Ascending aorta (tissue), 2 donors: Measurements from ENCODE around the gene RAD17. TPM values are rescaled to one million over a fixed set of nuclear protein-coding genes. Genes with fewer than 3 reads are reported as not detected.
"Not testable (repeated sequence)": the region's sequence is repeated elsewhere in the genome, so short reads cannot be mapped to it uniquely, and the experiment has no call there.

Experiments
- DNase-seq, 2 donors: peaks; one replicate each; pipeline ENCODE4 v3.0.0-alpha.2; 2019; ENCODE audit warnings: low spot score in 2 of 2
- H3K27ac ChIP-seq, 2 donors: fragments of 200-600 bp; sonication (generic); one replicate each; pipeline ENCODE4 v1.5.1; 2016 to 2017; ENCODE audit warnings: mild to moderate bottlenecking in 1 of 2
- H3K27me3 ChIP-seq: fragments of 200-600 bp; sonication (generic); one replicate; pipeline ENCODE4 v1.5.1; 2017
- H3K36me3 ChIP-seq, 2 donors: fragments of 200-600 bp; sonication (generic); one replicate each; pipeline ENCODE4 v1.5.1; 2016
- H3K4me1 ChIP-seq, 2 donors: fragments of 200-600 bp; sonication (generic); one replicate each; pipeline ENCODE4 v1.5.1; 2016 to 2017; ENCODE audit warnings: mild to moderate bottlenecking in 1 of 2
- H3K4me3 ChIP-seq, 2 donors: fragments of 200-600 bp; sonication (generic); one replicate each; pipeline ENCODE4 v1.5.1; 2016 to 2017; ENCODE audit warnings: mild to moderate bottlenecking in 1 of 2
- H3K9me3 ChIP-seq, 2 donors: fragments of 200-600 bp; sonication (generic); one replicate each; pipeline ENCODE4 v1.5.1; 2016
- intact Hi-C: fragments of 100-400 bp; cut with DNase I; formaldehyde crosslinking; loops from one replicate; pipeline ENCODE4 v1.15.1; 2023
- total RNA-seq: library from RNA; depleted of rRNA; stranded (reverse); fragments of >200 nt; gene quantifications from one replicate; pipeline ENCODE4 v1.1.0, GENCODE V29; 2016
- TF ChIP-seq, protein P1 (sequence below), 3 experiments: fragments of 200-600 bp in 2 of 3; fragments of 450-650 bp in 1 of 3; sonication (generic) in 2 of 3; IDR thresholded peaks; one replicate each; pipeline ENCODE4 v1.5.1; 2016 to 2019; ENCODE audit warnings: antibody characterized with exemption in 3 of 3, mild to moderate bottlenecking in 1 of 3, moderate library complexity in 1 of 3

Gene RAD17
- total RNA-seq, 1 donor from 2014 or later: 24.4 TPM

DNA sequence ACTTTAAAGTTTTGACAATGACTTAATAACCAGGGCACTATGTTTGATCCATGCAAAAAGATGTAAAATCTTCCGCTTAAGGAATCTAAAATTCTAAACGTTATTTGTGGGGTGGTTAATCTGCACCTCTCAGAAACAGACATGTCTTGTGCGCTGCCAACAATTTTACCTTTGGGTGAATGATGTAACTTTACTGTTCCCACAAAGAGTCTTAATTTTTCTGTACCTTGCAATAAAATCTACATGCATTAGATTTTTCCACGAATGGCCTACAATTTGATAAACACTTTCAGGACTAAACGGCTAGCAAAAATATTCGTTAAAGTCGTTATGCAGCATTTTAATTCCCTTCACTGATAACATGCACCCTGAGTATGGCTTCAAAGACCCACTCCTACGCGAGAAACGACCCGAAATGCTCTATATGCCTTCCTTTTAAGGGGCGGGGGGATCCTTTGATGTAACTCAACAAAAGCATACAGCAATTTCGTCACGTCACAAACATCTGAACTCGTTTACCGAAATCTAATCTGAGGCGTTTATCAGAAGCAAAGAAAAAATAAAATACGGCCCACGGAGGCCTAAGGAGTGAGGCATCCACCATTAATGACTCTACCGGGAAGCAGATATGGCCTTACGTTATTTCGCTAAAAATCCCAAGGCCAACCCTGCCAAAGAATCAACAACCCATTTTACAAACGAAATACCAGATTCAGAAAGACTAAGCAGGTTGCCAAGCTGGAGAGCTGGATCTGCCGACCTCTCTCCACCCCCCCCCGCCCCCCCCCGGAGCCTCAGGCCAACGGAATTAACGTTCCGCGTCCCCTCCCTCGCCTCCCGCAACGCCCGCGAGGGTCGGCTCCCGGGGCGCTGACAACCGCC, 919 bp upstream of the RAD17 start:
- DNase-seq: no peak
- Histone ChIP-seq H3K4me3 (peak overlapping the region; percentile 70 to 81), H3K27ac (peak overlapping the region; percentile 90 to 94), H3K27me3 (no peaks in the 10 kb centered on the region), H3K9me3 (no peaks in the 10 kb centered on the region), H3K4me1 (peaks cover 7 to 18% of the 10 kb centered on the region in 2 donors), H3K36me3 (peaks cover 17 to 21% of the 10 kb centered on the region in 2 donors)
- TF ChIP-seq, protein P1, sequence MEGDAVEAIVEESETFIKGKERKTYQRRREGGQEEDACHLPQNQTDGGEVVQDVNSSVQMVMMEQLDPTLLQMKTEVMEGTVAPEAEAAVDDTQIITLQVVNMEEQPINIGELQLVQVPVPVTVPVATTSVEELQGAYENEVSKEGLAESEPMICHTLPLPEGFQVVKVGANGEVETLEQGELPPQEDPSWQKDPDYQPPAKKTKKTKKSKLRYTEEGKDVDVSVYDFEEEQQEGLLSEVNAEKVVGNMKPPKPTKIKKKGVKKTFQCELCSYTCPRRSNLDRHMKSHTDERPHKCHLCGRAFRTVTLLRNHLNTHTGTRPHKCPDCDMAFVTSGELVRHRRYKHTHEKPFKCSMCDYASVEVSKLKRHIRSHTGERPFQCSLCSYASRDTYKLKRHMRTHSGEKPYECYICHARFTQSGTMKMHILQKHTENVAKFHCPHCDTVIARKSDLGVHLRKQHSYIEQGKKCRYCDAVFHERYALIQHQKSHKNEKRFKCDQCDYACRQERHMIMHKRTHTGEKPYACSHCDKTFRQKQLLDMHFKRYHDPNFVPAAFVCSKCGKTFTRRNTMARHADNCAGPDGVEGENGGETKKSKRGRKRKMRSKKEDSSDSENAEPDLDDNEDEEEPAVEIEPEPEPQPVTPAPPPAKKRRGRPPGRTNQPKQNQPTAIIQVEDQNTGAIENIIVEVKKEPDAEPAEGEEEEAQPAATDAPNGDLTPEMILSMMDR (IDR thresholded peaks at IDR 0.05): no peak
- intact Hi-C loops: loop anchor here (1.0 to 2.0 kb wide), 4 partner anchors 36 to 275 kb away; partner anchors contain the start of genes CCDC125, CCNB1 and CDK7

DNA sequence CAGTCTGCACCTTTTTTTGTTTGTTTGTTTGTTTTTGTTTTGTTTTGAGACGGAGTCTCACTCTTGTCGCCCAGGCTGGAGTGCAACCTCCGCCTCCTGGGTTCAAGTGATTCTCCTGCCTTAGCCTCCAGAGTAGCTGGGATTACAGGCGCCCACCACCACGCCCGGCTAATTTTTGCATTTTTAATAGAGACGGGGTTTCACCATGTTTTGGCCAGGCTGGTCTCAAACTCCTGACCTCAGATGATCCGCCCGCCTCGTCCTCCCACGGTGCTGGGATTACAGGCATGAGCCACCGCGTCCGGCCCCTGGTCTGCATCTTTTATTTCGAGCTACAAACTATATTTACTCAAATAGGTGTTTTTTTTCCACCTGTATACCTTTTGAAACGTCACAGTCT, 717 bp downstream of the RAD17 start:
- peaks cover 14 to 24% of the 10 kb centered on the region in 2 donors for H3K36me3 ChIP-seq
- H3K27me3 ChIP-seq, DNase-seq, intact Hi-C loops, H3K9me3 ChIP-seq: not testable (repeated sequence)
- peak overlapping the region in 1 of 2 donors; percentile 12 for H3K27ac ChIP-seq
- H3K4me3 ChIP-seq: peak overlapping the region; percentile 70 to 81
- H3K4me1 ChIP-seq: peaks cover 7 to 18% of the 10 kb centered on the region in 2 donors

DNA sequence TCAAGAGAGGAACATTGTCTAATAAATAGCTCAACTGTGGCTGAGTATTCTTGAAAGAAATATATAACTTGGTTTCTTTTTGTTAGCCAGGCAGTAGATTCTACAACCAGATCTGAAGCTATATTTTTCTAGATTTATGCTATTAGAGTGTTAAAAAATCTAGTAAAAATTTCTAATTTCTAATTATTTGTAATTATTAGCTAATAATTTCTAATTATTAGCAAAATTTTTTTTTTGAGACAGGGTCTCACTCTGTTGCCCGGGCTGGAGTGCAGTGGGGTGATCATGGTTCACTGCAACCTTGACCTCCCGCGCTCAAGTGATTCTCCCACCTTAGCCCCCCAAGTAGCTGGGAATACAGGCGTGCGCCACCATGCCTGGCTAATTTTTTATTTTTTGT, 2.8 kb downstream of the RAD17 start:
- intact Hi-C loops: no loop called here
- Histone ChIP-seq H3K4me1 (peaks cover 7 to 18% of the 10 kb centered on the region in 2 donors), H3K27ac (no peak overlapping the region), H3K9me3 (no peaks in the 10 kb centered on the region), H3K27me3 (no peaks in the 10 kb centered on the region), H3K36me3 (peaks cover 13 to 19% of the 10 kb centered on the region in 2 donors), H3K4me3 (no peak overlapping the region)
- TF ChIP-seq, protein P1 (IDR thresholded peaks at IDR 0.05): no peak
- DNase-seq: no peak

DNA sequence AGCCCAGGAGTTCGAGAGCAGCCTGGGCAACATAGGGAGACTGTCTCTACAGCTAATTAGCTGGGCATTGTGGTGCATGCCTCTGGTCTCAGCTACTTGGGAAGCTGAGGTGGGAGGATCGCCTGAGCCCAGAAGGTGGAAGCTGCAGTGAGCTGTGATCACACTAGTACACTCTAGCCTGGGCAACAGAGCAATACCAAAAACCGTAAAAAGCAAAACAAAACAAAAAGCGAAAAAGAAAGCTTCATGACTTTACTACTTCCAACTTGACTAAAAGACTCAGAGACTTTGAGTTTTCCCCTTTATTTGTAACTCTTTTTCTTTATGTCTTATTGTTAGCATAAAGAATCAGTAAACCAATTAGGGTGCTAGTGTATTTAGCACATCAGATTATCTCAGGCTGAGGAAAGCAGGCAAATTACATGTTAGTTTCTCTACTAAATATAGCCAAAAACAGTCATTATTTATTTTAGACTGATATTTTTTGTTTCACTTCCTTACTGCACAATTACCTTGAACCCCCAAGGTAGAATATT, 5.4 kb downstream of the RAD17 start:
- no peak for DNase-seq
- H3K27me3 ChIP-seq: no peaks in the 10 kb centered on the region
- TF ChIP-seq, protein P1 (IDR thresholded peaks at IDR 0.05): no peak
- H3K27ac ChIP-seq: no peak overlapping the region
- H3K4me3 ChIP-seq: no peak overlapping the region
- H3K4me1 ChIP-seq: peaks cover 0 to 5% of the 10 kb centered on the region in 2 donors
- H3K36me3 ChIP-seq: peaks cover 22 to 32% of the 10 kb centered on the region in 2 donors
- H3K9me3 ChIP-seq: no peaks in the 10 kb centered on the region
- intact Hi-C loops: no loop called here

DNA sequence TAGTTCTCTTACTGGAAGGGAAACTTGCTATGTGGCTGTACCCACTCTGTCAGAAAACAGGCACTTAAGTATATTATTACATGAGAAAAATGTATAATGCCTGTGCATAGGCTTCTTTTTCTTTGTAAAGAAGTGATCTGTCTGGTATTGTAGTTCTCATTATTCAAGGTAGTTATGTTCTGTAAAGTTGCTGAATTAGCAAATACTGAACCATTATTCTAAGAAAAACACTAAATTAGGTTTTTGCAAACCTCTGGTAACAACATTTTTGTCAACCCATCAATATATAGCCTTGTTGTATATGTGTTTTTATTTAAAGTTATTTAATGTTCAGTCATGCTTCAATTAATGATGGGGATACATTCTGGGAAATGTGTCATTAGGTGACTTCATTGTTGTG, 8.8 kb downstream of the RAD17 start:
- Histone ChIP-seq H3K27ac (no peak overlapping the region), H3K4me3 (no peak overlapping the region), H3K9me3 (no peaks in the 10 kb centered on the region), H3K27me3 (no peaks in the 10 kb centered on the region), H3K36me3 (peaks cover 37 to 57% of the 10 kb centered on the region in 2 donors), H3K4me1 (no peaks in the 10 kb centered on the region)
- TF ChIP-seq, protein P1 (IDR thresholded peaks at IDR 0.05): no peak
- intact Hi-C loops: no loop called here
- no peak for DNase-seq
